IPS DF 6.9 (cell line): ENCODE measurements around the gene ATF7IP2.
"Not testable (repeated sequence)": the region's sequence is repeated elsewhere in the genome, so short reads cannot be mapped to it uniquely, and the experiment has no call there.

Experiments
- DNase-seq: peaks from one replicate; pipeline ENCODE4 v3.0.0-alpha.2; 2013; ENCODE audit warnings: low read depth, low spot score
- H3K27ac ChIP-seq: one replicate; pipeline ENCODE4 v1.5.1; 2013; ENCODE audit warnings: low read length, control low read depth
- H3K27me3 ChIP-seq: 2 replicates; pipeline ENCODE4 v1.6.1; 2013; ENCODE audit warnings: mild to moderate bottlenecking, low read length; ENCODE audit not compliant: control insufficient read depth, insufficient read depth
- H3K36me3 ChIP-seq: 2 replicates; pipeline ENCODE4 v1.6.1; 2013; ENCODE audit warnings: low read length; ENCODE audit not compliant: control insufficient read depth, insufficient read depth
- H3K4me1 ChIP-seq: 2 replicates; pipeline ENCODE4 v1.6.1; 2013; ENCODE audit warnings: low read length; ENCODE audit not compliant: control insufficient read depth, insufficient read depth
- H3K4me3 ChIP-seq: 2 replicates; pipeline ENCODE4 v1.5.1; 2013; ENCODE audit warnings: mild to moderate bottlenecking, low read length
- H3K9me3 ChIP-seq: 2 replicates; pipeline ENCODE4 v1.6.1; 2013; ENCODE audit warnings: low read length, inconsistent platforms; ENCODE audit not compliant: control insufficient read depth, insufficient read depth
- WGBS: extraction: QIAGEN DNeasy Blood & Tissue Kit; methylation state at CpG from one replicate; pipeline ENCODE4 v1.1.7; 2013; ENCODE audit warnings: mixed read lengths, missing lambda C conversion rate; ENCODE audit not compliant: insufficient read length, insufficient coverage; 5-methylcytosine and 5-hydroxymethylcytosine counted together

The ATF7IP2 gene

GRCh38 chr16:10408824-10409381, 23.0 kb downstream of the ATF7IP2 start:
- H3K4me3 ChIP-seq: no peak overlapping the region
- H3K27me3 ChIP-seq: no peaks in the 10 kb centered on the region
- no peak for DNase-seq
- no peaks in the 10 kb centered on the region for H3K4me1 ChIP-seq
- no peaks in the 10 kb centered on the region for H3K36me3 ChIP-seq
- no CpG with 5 or more reads among the region's 8 CpGs for WGBS
- H3K27ac ChIP-seq: no peak overlapping the region
- H3K9me3 ChIP-seq: peaks cover 3% of the 10 kb centered on the region; the same call in 1 of the 2 replicates

GRCh38 chr16:10409713-10410112, 23.9 kb downstream of the ATF7IP2 start:
- not testable (repeated sequence) for H3K27me3 ChIP-seq, H3K9me3 ChIP-seq, H3K4me3 ChIP-seq, DNase-seq, H3K27ac ChIP-seq, H3K4me1 ChIP-seq, H3K36me3 ChIP-seq

DNA sequence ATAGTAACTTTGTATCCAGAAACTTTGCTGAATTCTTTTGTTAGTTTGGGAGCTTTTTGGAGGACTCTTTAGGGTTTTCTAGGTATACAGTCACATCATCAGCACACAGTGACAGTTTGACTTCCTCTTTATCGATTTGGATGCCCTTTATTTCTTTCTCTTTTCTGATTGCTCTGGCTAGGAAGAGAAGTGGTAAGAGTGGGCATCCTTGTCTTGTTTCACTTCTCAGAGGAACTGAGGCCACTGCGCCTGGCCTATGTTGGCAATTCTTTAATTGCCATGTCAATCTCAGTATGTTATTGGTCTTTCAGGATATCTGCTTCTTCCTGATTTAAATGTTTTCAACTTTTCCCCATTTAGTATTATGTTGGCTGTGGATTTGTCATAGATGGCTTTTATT, 24.6 kb downstream of the ATF7IP2 start:
- Histone ChIP-seq H3K4me1 (no peaks in the 10 kb centered on the region), H3K4me3 (no peak overlapping the region), H3K9me3 (peaks cover 3% of the 10 kb centered on the region; the same call in 1 of the 2 replicates), H3K27me3 (no peaks in the 10 kb centered on the region), H3K27ac (no peak overlapping the region), H3K36me3 (no peaks in the 10 kb centered on the region)
- WGBS: no CpG with 5 or more reads among the region's 2 CpGs
- DNase-seq: no peak

DNA sequence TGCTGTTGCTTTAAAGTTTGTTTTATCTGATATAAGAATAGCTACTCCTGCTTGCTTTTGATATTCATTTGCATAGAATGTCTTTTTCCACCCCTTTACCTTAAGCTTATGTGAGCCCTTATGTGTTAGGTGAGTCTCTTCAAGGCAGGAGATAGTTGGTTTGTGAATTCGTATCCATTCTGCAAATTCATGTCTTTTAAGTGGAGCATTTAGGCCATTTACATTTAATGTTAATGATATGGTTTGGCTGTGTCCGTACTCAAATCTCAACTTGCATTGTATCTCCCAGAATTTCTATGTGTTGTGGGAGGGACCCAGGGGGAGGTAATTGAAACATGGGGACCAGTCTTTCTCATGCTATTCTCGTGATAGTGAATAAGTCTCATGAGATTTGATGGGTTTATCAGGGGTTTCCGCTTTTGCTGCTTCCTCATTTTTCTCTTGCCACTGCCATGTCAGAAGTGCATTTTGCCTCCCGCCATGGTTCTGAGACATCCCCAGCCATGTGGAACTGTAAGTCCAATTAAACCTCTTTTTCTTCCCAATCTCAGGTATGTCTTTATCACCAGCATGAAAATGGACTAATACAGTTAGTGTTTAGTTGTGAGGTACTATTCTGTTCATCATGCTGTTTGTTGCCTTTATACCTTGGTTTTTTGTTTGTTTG, 27.2 kb downstream of the ATF7IP2 start:
- H3K36me3 ChIP-seq: no peaks in the 10 kb centered on the region
- H3K4me1 ChIP-seq: no peaks in the 10 kb centered on the region
- DNase-seq: no peak
- WGBS: no CpG with 5 or more reads among the region's 5 CpGs
- H3K4me3 ChIP-seq: no peak overlapping the region
- no peak overlapping the region for H3K27ac ChIP-seq
- H3K27me3 ChIP-seq: no peaks in the 10 kb centered on the region
- H3K9me3 ChIP-seq: peaks cover 4% of the 10 kb centered on the region

GRCh38 chr16:10418204-10418603, 32.3 kb downstream of the ATF7IP2 start:
- H3K27ac ChIP-seq, H3K4me3 ChIP-seq, H3K36me3 ChIP-seq, H3K4me1 ChIP-seq, DNase-seq, H3K9me3 ChIP-seq, H3K27me3 ChIP-seq: not testable (repeated sequence)
- no CpG with 5 or more reads among the region's 6 CpGs for WGBS

GRCh38 chr16:10419701-10420100, 33.8 kb downstream of the ATF7IP2 start:
- no peak for DNase-seq
- no peaks in the 10 kb centered on the region for H3K4me1 ChIP-seq
- H3K27me3 ChIP-seq: no peaks in the 10 kb centered on the region
- no peak overlapping the region for H3K27ac ChIP-seq
- no peak overlapping the region for H3K4me3 ChIP-seq
- WGBS: no CpG with 5 or more reads among the region's 3 CpGs
- peaks cover 1% of the 10 kb centered on the region for H3K9me3 ChIP-seq
- H3K36me3 ChIP-seq: peaks cover 2% of the 10 kb centered on the region; the same call in 1 of the 2 replicates

DNA sequence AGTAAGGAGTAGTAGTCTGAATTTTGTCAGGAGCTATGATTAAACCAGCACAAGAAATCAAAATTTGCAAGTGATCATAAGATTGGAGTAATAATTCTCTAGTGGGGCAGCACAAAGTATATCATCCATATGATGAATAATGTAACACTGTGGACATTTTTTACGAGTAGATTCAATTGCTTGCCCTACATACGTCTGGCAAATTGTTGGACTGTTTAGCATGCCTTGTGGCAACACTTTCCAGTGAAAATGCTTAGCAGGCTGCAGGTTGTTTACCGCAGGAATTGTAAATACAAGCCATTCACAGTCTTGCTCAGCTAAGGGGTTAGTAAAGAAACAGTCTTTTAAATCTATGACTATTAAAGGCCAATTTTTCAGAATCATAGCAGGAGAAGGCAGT, 35.7 kb downstream of the ATF7IP2 start:
- no CpG with 5 or more reads among the region's 3 CpGs for WGBS
- H3K36me3 ChIP-seq: peaks cover 2% of the 10 kb centered on the region; the same call in 1 of the 2 replicates
- no peaks in the 10 kb centered on the region for H3K27me3 ChIP-seq
- no peak overlapping the region for H3K27ac ChIP-seq
- DNase-seq: no peak
- H3K4me1 ChIP-seq: no peaks in the 10 kb centered on the region
- H3K9me3 ChIP-seq: peaks cover 1% of the 10 kb centered on the region
- no peak overlapping the region for H3K4me3 ChIP-seq

- no peak overlapping the region for H3K27ac ChIP-seq
- no CpG with 5 or more reads among the region's 3 CpGs for WGBS
These were observed 42.7 kb downstream of the ATF7IP2 start for GRCh38 chr16:10428433-10429168.

GRCh38 chr16:10429299-10429969, 43.6 kb downstream of the ATF7IP2 start:
- H3K36me3 ChIP-seq, H3K27ac ChIP-seq, H3K4me1 ChIP-seq, H3K4me3 ChIP-seq, DNase-seq, H3K27me3 ChIP-seq, H3K9me3 ChIP-seq: not testable (repeated sequence)
- WGBS: no CpG with 5 or more reads among the region's 12 CpGs

More at GRCh38 chr16:10428433-10429168, 42.7 kb downstream of the ATF7IP2 start:
- Histone ChIP-seq H3K27me3 (no peaks in the 10 kb centered on the region), H3K36me3 (no peaks in the 10 kb centered on the region; the same call in 1 of the 2 replicates), H3K4me3 (no peak overlapping the region), H3K9me3 (no peaks in the 10 kb centered on the region), H3K4me1 (no peaks in the 10 kb centered on the region)
- no peak for DNase-seq

GRCh38 chr16:10441726-10442125, 55.9 kb downstream of the ATF7IP2 start:
- no peaks in the 10 kb centered on the region for H3K9me3 ChIP-seq
- no CpG with 5 or more reads among the region's 3 CpGs for WGBS

More at GRCh38 chr16:10441726-10442125, 55.9 kb downstream of the ATF7IP2 start:
- peaks cover 8% of the 10 kb centered on the region for H3K36me3 ChIP-seq
- no peaks in the 10 kb centered on the region for H3K4me1 ChIP-seq
- no peak overlapping the region for H3K4me3 ChIP-seq
- no peak overlapping the region for H3K27ac ChIP-seq
- DNase-seq: no peak
- no peaks in the 10 kb centered on the region for H3K27me3 ChIP-seq
